SU-DHL-6 (cell line): ENCODE data around the gene FBXO27.

Experiments
- CTCF ChIP-seq: fragments of 200-600 bp; sonication (generic); IDR thresholded peaks from one replicate; pipeline ENCODE4 v1.5.1; 2017; ENCODE audit warnings: antibody characterized with exemption, mild to moderate bottlenecking, low read length, moderate library complexity; ENCODE audit not compliant: insufficient read depth, poor library complexity, severe bottlenecking
- EZH2phosphoT487 ChIP-seq: fragments of 200-600 bp; sonication (generic), shearing (Covaris generic); conservative IDR thresholded peaks from 2 replicates; pipeline ENCODE4 v1.6.1; 2018; ENCODE audit warnings: mild to moderate bottlenecking, antibody characterized with exemption, low read length, moderate library complexity, mixed read lengths

- TF ChIP-seq CTCF: no peak
- no peak for TF ChIP-seq EZH2phosphoT487
These were observed 54.7 kb downstream of the FBXO27 start for GRCh38 chr19:38977445-38978325.
